Nephron progenitor cell (in vitro differentiated cells): ENCODE measurements around the gene CNFN.

ENCODE experiments used
- DNase-seq: peaks from one replicate; pipeline ENCODE4 v3.0.0; 2021
- H3K27ac Mint-ChIP-seq: 2 replicates; pipeline ENCODE4 v1.8.0; 2021; ENCODE audit warnings: mild to moderate bottlenecking, moderate library complexity, mixed read lengths
- H3K27me3 Mint-ChIP-seq: 2 replicates; pipeline ENCODE4 v1.8.0; 2021; ENCODE audit warnings: mild to moderate bottlenecking, low read depth, mixed read lengths; ENCODE audit not compliant: poor library complexity
- H3K36me3 Mint-ChIP-seq: 2 replicates; pipeline ENCODE4 v1.8.0; 2021; ENCODE audit warnings: low read depth, mixed read lengths
- H3K4me1 Mint-ChIP-seq: 2 replicates; pipeline ENCODE4 v1.8.0; 2021; ENCODE audit warnings: mixed read lengths
- H3K4me3 Mint-ChIP-seq: 2 replicates; pipeline ENCODE4 v1.8.0; 2021; ENCODE audit warnings: mild to moderate bottlenecking, moderate library complexity, mixed read lengths
- H3K9me3 Mint-ChIP-seq: 2 replicates; pipeline ENCODE4 v1.8.0; 2021; ENCODE audit warnings: mild to moderate bottlenecking, moderate library complexity, mixed read lengths
- TF ChIP-seq, protein P1 (sequence below): fragments of 200-600 bp; sonication (generic); IDR thresholded peaks from 2 replicates; pipeline ENCODE4 v1.5.0; 2021; ENCODE audit warnings: antibody characterized with exemption

CNFN gene

DNA sequence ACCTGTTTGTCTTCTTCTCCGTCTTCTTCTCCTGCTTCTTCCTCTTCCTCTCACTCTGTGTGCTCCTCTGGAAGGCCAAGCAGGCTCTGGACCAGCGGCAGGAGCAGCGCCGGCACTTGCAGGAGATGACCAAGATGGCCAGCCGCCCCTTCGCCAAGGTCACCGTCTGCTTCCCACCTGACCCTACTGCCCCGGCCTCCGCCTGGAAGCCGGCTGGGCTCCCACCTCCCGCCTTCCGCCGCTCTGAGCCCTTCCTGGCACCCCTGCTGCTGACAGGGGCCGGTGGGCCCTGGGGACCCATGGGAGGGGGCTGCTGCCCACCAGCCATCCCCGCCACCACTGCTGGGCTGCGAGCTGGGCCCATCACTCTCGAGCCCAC lies 13.9 kb downstream of the CNFN start:
- Mint-ChIP-seq H3K9me3 (no peaks in the 10 kb centered on the region), H3K27me3 (peaks cover 13% of the 10 kb centered on the region), H3K4me3 (no peak overlapping the region), H3K4me1 (peaks cover 20% of the 10 kb centered on the region), H3K27ac (no peak overlapping the region), H3K36me3 (peaks cover 22% of the 10 kb centered on the region)
- TF ChIP-seq, protein P1, sequence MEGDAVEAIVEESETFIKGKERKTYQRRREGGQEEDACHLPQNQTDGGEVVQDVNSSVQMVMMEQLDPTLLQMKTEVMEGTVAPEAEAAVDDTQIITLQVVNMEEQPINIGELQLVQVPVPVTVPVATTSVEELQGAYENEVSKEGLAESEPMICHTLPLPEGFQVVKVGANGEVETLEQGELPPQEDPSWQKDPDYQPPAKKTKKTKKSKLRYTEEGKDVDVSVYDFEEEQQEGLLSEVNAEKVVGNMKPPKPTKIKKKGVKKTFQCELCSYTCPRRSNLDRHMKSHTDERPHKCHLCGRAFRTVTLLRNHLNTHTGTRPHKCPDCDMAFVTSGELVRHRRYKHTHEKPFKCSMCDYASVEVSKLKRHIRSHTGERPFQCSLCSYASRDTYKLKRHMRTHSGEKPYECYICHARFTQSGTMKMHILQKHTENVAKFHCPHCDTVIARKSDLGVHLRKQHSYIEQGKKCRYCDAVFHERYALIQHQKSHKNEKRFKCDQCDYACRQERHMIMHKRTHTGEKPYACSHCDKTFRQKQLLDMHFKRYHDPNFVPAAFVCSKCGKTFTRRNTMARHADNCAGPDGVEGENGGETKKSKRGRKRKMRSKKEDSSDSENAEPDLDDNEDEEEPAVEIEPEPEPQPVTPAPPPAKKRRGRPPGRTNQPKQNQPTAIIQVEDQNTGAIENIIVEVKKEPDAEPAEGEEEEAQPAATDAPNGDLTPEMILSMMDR: no peak
- DNase-seq: no peak

DNA sequence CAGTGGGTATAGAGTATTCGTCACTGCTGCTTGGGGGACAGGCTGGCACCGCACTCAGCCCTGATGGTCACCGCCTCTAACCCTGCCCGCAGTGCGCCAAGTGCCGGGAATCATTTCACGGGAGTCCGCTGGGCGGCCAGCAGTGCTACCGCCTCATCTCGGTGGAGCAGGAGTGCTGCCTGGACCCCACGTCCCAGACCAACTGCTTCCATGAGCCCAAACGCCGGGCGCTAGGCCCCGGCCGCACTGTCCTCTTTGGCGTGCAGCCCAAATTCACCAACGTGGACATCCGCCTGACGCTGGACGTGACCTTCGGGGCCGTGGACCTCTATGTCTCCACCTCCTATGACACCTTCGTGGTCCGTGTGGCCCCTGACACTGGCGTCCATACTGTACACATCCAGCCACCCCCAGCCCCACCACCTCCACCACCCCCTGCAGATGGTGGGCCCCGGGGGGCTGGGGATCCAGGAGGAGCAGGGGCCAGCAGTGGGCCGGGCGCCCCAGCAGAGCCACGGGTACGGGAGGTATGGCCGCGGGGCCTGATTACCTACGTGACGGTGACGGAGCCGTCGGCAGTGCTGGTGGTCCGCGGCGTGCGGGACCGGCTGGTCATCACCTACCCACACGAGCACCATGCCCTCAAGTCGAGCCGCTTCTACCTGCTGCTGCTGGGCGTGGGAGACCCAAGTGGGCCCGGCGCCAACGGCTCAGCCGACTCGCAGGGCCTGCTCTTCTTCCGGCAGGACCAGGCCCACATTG lies 14.5 kb downstream of the CNFN start:
- H3K9me3 Mint-ChIP-seq: no peaks in the 10 kb centered on the region
- peaks cover 22% of the 10 kb centered on the region for H3K36me3 Mint-ChIP-seq
- H3K27me3 Mint-ChIP-seq: peaks cover 9% of the 10 kb centered on the region
- TF ChIP-seq, protein P1: no peak
- no peak overlapping the region for H3K27ac Mint-ChIP-seq
- no peak overlapping the region for H3K4me3 Mint-ChIP-seq
- DNase-seq: no peak
- H3K4me1 Mint-ChIP-seq: peaks cover 20% of the 10 kb centered on the region

GRCh38 chr19:42374826-42375376 lies 15.2 kb downstream of the CNFN start:
- Mint-ChIP-seq H3K27me3 (peaks cover 10% of the 10 kb centered on the region), H3K4me3 (no peak overlapping the region), H3K4me1 (peaks cover 20% of the 10 kb centered on the region), H3K9me3 (no peaks in the 10 kb centered on the region), H3K36me3 (peaks cover 22% of the 10 kb centered on the region), H3K27ac (no peak overlapping the region)
- DNase-seq: no peak
- TF ChIP-seq, protein P1: no peak

DNA sequence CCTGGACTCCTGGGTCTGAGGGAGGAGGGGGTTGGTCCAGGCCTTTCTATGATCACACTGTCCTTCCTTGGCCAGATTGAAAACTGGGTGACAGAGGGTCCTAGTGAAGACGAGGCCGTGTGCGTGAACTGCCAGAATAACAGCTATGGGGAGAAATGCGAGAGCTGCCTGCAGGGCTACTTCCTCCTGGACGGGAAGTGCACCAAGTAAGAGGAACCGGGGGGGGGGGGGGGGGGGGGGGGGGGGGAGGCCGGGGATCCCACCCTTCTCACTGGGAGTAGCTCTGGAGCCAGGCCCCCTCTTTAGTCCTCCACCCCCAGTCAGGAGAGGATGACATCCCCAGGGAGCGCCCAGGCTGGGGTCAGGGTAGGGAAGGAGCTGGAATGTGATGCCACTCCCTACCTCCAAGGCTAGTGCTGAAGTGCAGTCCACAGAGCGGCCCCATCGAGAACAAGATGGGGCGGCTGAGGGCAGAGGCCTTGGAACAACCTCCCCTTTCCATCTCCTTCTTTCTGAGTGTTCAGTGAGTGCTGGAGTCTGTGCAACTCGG lies 19.4 kb downstream of the CNFN start:
- Mint-ChIP-seq H3K27ac (no peak overlapping the region), H3K9me3 (no peaks in the 10 kb centered on the region), H3K27me3 (peaks cover 9% of the 10 kb centered on the region), H3K36me3 (peaks cover 34% of the 10 kb centered on the region), H3K4me1 (peaks cover 4% of the 10 kb centered on the region), H3K4me3 (no peak overlapping the region)
- no peak for DNase-seq
- TF ChIP-seq, protein P1: no peak

DNA sequence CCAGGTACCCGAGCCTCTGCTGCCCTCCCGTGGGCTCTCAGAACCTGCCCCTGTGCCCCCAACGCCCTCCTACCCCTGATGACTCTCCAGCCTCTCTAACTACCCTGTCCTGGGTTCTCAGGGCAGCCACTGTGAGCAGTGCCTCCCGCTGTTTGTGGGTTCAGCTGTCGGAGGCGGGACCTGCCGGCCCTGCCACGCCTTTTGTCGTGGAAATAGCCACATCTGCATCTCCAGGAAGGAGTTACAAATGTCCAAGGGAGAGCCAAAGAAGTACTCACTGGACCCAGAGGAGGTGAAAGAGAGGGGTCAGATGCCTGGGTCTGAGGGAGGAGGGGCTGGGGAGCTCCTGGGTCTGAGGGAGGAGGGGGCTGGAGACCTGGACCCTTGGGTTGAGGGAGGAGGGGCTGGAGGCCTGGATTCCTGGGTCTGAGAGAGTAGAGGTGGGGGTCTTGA lies 20.0 kb downstream of the CNFN start:
- DNase-seq: no peak
- Mint-ChIP-seq H3K4me3 (no peak overlapping the region), H3K4me1 (peaks cover 7% of the 10 kb centered on the region), H3K27ac (no peak overlapping the region), H3K27me3 (peaks cover 9% of the 10 kb centered on the region), H3K9me3 (no peaks in the 10 kb centered on the region), H3K36me3 (peaks cover 33% of the 10 kb centered on the region)
- TF ChIP-seq, protein P1: no peak
